DOHH2 (cell line): ENCODE results near the gene MEOX1.

Experiments used
- CTCF ChIP-seq: fragments of 200-600 bp; sonication (generic); IDR thresholded peaks from one replicate; pipeline ENCODE4 v1.5.1; 2014; ENCODE audit warnings: antibody characterized with exemption, mild to moderate bottlenecking, low read depth, low read length; ENCODE audit not compliant: poor library complexity, severe bottlenecking
- EZH2phosphoT487 ChIP-seq: fragments of 200-600 bp; sonication (generic); IDR thresholded peaks from 2 replicates; pipeline ENCODE4 v1.6.1; 2017; ENCODE audit warnings: borderline replicate concordance, mild to moderate bottlenecking, antibody characterized with exemption, low read length, moderate library complexity, mixed read lengths

- TF ChIP-seq CTCF (no peak), EZH2phosphoT487 (no peak)
Measured at GRCh38 chr17:43696891-43697290, 35.2 kb upstream of the MEOX1 start.
